Activated CD8-positive, alpha-beta memory T cell treated with anti-CD3 and anti-CD28 coated beads for 1 hour (primary cell): ENCODE data around the gene CYTH4.

ENCODE experiments used
- DNase-seq, 2 donors: peaks; one replicate each; pipeline ENCODE4 v3.0.0-alpha.2; 2020; ENCODE audit warnings: low read depth in 1 of 2; ENCODE audit errors: extremely low read depth in 1 of 2

The CYTH4 gene

GRCh38 chr22:37285937-37286336 is 3.6 kb downstream of the CYTH4 start:
- DNase-seq: no peak

- DNase-seq: no peak
These were observed 5.2 kb downstream of the CYTH4 start for GRCh38 chr22:37287550-37287951.

GRCh38 chr22:37288521-37288920 is 6.2 kb downstream of the CYTH4 start:
- DNase-seq: no peak

GRCh38 chr22:37289156-37289735 is 6.9 kb downstream of the CYTH4 start:
- DNase-seq: no peak

GRCh38 chr22:37290737-37291136 is 8.4 kb downstream of the CYTH4 start:
- DNase-seq: no peak

GRCh38 chr22:37291559-37292298 is 9.4 kb downstream of the CYTH4 start:
- DNase-seq: no peak

- DNase-seq: no peak
These were observed 10.3 kb downstream of the CYTH4 start for GRCh38 chr22:37292641-37293040.

- no peak for DNase-seq
These were observed 10.9 kb downstream of the CYTH4 start for GRCh38 chr22:37293172-37293571.

GRCh38 chr22:37294747-37295146 is 12.4 kb downstream of the CYTH4 start:
- DNase-seq: no peak

- DNase-seq: no peak
These were observed 13.0 kb downstream of the CYTH4 start for GRCh38 chr22:37295213-37295886.

- DNase-seq: no peak
These were observed 13.6 kb downstream of the CYTH4 start for GRCh38 chr22:37295946-37296345.

GRCh38 chr22:37298748-37299495 is 16.6 kb downstream of the CYTH4 start:
- DNase-seq: no peak

- no peak for DNase-seq
These were observed 17.7 kb downstream of the CYTH4 start for GRCh38 chr22:37299969-37300509.

- DNase-seq: no peak
These were observed 18.3 kb downstream of the CYTH4 start for GRCh38 chr22:37300551-37301017.

- DNase-seq: no peak
These were observed 19.0 kb downstream of the CYTH4 start for GRCh38 chr22:37301144-37301830.

- no peak for DNase-seq
These were observed 20.6 kb downstream of the CYTH4 start for GRCh38 chr22:37302674-37303555.

GRCh38 chr22:37303821-37304274 is 21.5 kb downstream of the CYTH4 start:
- no peak for DNase-seq

- no peak for DNase-seq
These were observed 22.5 kb downstream of the CYTH4 start for GRCh38 chr22:37304595-37305343.

- no peak for DNase-seq
These were observed 23.6 kb downstream of the CYTH4 start for GRCh38 chr22:37305887-37306286.
